ENCODE results near the gene CRMP1. TPM values are rescaled to one million over a fixed set of nuclear protein-coding genes. Genes with fewer than 3 reads are reported as not detected.

CRMP1 gene
- total RNA-seq, 4 donors from 2014 or later = 0.21 to 0.59 (median 0.30) TPM; not detected in 1

GRCh38 chr4:5928844-5929420 lies 36.0 kb upstream of the CRMP1 start:
- Histone ChIP-seq H3K4me3 (no peak overlapping the region), H3K27me3 (no peaks in the 10 kb centered on the region), H3K36me3 (no peaks in the 10 kb centered on the region), H3K4me1 (no peaks in the 10 kb centered on the region), H3K27ac (no peak overlapping the region), H3K9me3 (no peaks in the 10 kb centered on the region)
- WGBS, 2 donors = 64 to 67% methylated on average over 8 of the region's 8 CpGs
- no peak for DNase-seq (ENCODE audit: low spot score in 2 of 2)
- TF ChIP-seq POLR2A (IDR thresholded peaks at IDR 0.05) = no peak
- TF ChIP-seq CTCF (IDR thresholded peaks at IDR 0.05) = no peak
- no peak for TF ChIP-seq EP300 (IDR thresholded peaks at IDR 0.05)

GRCh38 chr4:5928274-5928673 lies 35.4 kb upstream of the CRMP1 start:
- Histone ChIP-seq H3K4me3 (no peak overlapping the region), H3K9me3 (no peaks in the 10 kb centered on the region), H3K36me3 (no peaks in the 10 kb centered on the region), H3K27ac (no peak overlapping the region), H3K27me3 (no peaks in the 10 kb centered on the region), H3K4me1 (no peaks in the 10 kb centered on the region)
- 44 to 50% methylated on average over 8 of the region's 8 CpGs for WGBS, 2 donors
- no peak for DNase-seq (ENCODE audit: low spot score in 2 of 2)
- no peak for TF ChIP-seq CTCF (IDR thresholded peaks at IDR 0.05)
- TF ChIP-seq POLR2A (IDR thresholded peaks at IDR 0.05) = no peak
- TF ChIP-seq EP300 (IDR thresholded peaks at IDR 0.05) = no peak

- 75% methylated on average over 4 of the region's 4 CpGs for WGBS, 2 donors
- H3K4me1 ChIP-seq = no peaks in the 10 kb centered on the region
- no peak overlapping the region for H3K4me3 ChIP-seq
- no peak for DNase-seq (ENCODE audit: low spot score in 2 of 2)
- H3K27me3 ChIP-seq = no peaks in the 10 kb centered on the region
- H3K36me3 ChIP-seq = no peaks in the 10 kb centered on the region
- no peak overlapping the region for H3K27ac ChIP-seq
- TF ChIP-seq EP300 (IDR thresholded peaks at IDR 0.05) (no peak), CTCF (IDR thresholded peaks at IDR 0.05) (no peak), POLR2A (IDR thresholded peaks at IDR 0.05) (no peak)
- no peaks in the 10 kb centered on the region for H3K9me3 ChIP-seq
Observed at GRCh38 chr4:5927747-5928146, 34.9 kb upstream of the CRMP1 start.

- H3K27ac ChIP-seq = no peak overlapping the region
- TF ChIP-seq CTCF (IDR thresholded peaks at IDR 0.05) (no peak), EP300 (IDR thresholded peaks at IDR 0.05) (no peak), POLR2A (IDR thresholded peaks at IDR 0.05) (no peak)
- no peak for DNase-seq (ENCODE audit: low spot score in 2 of 2)
- H3K9me3 ChIP-seq = no peaks in the 10 kb centered on the region
- no peaks in the 10 kb centered on the region for H3K27me3 ChIP-seq
- 72 to 86% methylated on average over 3 of the region's 3 CpGs for WGBS, 2 donors
- H3K36me3 ChIP-seq = no peaks in the 10 kb centered on the region
- H3K4me1 ChIP-seq = no peaks in the 10 kb centered on the region
- no peak overlapping the region for H3K4me3 ChIP-seq
Observed at GRCh38 chr4:5927116-5927515, 34.2 kb upstream of the CRMP1 start.

GRCh38 chr4:5926598-5926997 lies 33.7 kb upstream of the CRMP1 start:
- H3K36me3 ChIP-seq = no peaks in the 10 kb centered on the region
- H3K9me3 ChIP-seq = no peaks in the 10 kb centered on the region
- no peak for DNase-seq (ENCODE audit: low spot score in 2 of 2)
- no peak overlapping the region for H3K4me3 ChIP-seq
- WGBS, 2 donors = 48 to 49% methylated on average over 7 of the region's 7 CpGs
- no peak overlapping the region for H3K27ac ChIP-seq
- H3K4me1 ChIP-seq = no peaks in the 10 kb centered on the region
- TF ChIP-seq POLR2A (IDR thresholded peaks at IDR 0.05) = no peak
- TF ChIP-seq CTCF (IDR thresholded peaks at IDR 0.05) = no peak
- no peak for TF ChIP-seq EP300 (IDR thresholded peaks at IDR 0.05)
- no peaks in the 10 kb centered on the region for H3K27me3 ChIP-seq
